Measurements from ENCODE around the gene RPSA. TPM values are rescaled to one million over a fixed set of nuclear protein-coding genes. Genes with fewer than 3 reads are reported as not detected.
"Not testable (repeated sequence)": the region's sequence is repeated elsewhere in the genome, so short reads cannot be mapped to it uniquely, and the experiment has no call there.

RPSA gene
- total and polyA plus RNA-seq, 9 of the 15 experiments (the other 6 are each of a cell fraction or from before 2014, with no cell fraction given), result 2,290 to 4,272 (median 2,730) TPM

- TF ChIP-seq ZNF699 (CRISPR knock-in tag; IDR thresholded peaks at IDR 0.05; ENCODE audit: insufficient replicate concordance), result no peak
- TF ChIP-seq ZNF551 (CRISPR knock-in tag; IDR thresholded peaks at IDR 0.05), result no peak
- TF ChIP-seq ZFX (CRISPR knock-in tag; IDR thresholded peaks at IDR 0.05), result no peak
- TF ChIP-seq SNAPC5 (CRISPR knock-in tag; IDR thresholded peaks at IDR 0.05), result no peak
- no peak for TF ChIP-seq SIN3B (IDR thresholded peaks at IDR 0.05; ENCODE audit: low read depth)
- no peak for TF ChIP-seq MITF (IDR thresholded peaks at IDR 0.05)
- no peak for TF ChIP-seq ZBTB1 (CRISPR knock-in tag; IDR thresholded peaks at IDR 0.05; ENCODE audit: borderline replicate concordance, low read depth)
- no peak for TF ChIP-seq ZNF134 (CRISPR knock-in tag; conservative IDR thresholded peaks at IDR 0.05)
- no peak for TF ChIP-seq MLX (CRISPR knock-in tag; conservative IDR thresholded peaks at IDR 0.05)
- TF ChIP-seq ZNF311 (CRISPR knock-in tag; IDR thresholded peaks at IDR 0.05), result no peak
- no peak for TF ChIP-seq TAF9B (IDR thresholded peaks at IDR 0.05; ENCODE audit: partially characterized antibody)
- ChIA-PET CTCF (ENCODE audit: low intra/inter-chr PET ratio) (no interaction called here), POLR2A (interaction anchor here (0.8 kb wide), 1 partner anchor 304 kb away, joined by 3 read pairs; no protein-coding TSS in a partner anchor)
- WGBS (ENCODE audit: insufficient coverage, low coverage, missing lambda C conversion rate), result 0% methylated on average over 1 of the region's 1 CpG
- Histone ChIP-seq H4K20me1 (replicated peaks; ENCODE audit: control insufficient read depth, insufficient read depth, low read length) (no peaks in the 10 kb centered on the region), H3K4me3 (no peak overlapping the region), H3K27me3 (ENCODE audit: control insufficient read depth in 2 of 2, insufficient read depth in 2 of 2, low read length in 2 of 2) (peaks cover 15 to 16% of the 10 kb centered on the region in 2 experiments; a peak in 4 of 5 replicates), H3K9ac (ENCODE audit: insufficient read depth in 1 of 2, low read depth in 2 of 2, low read length in 2 of 2) (no peak overlapping the region), H3K36me3 (ENCODE audit: control insufficient read depth, insufficient read depth, low read length) (no peaks in the 10 kb centered on the region), H3K4me2 (ENCODE audit: insufficient read depth, low read length) (no peak overlapping the region), H2AFZ (ENCODE audit: low read depth, low read length) (no peak overlapping the region), H3K27ac (ENCODE audit: extremely low read depth, low read depth, low read length) (no peak overlapping the region), H3K79me2 (ENCODE audit: control insufficient read depth, insufficient read depth, low read length) (no peaks in the 10 kb centered on the region), H3K9me3 (replicated peaks; ENCODE audit: control insufficient read depth, insufficient read depth, low read depth, low read length) (no peaks in the 10 kb centered on the region), H3K9me1 (ENCODE audit: control insufficient read depth, insufficient read depth, low read length) (no peaks in the 10 kb centered on the region), H3K4me1 (replicated peaks in 1 of 2; ENCODE audit: control insufficient read depth in 2 of 2, insufficient read depth in 2 of 2, low read length in 2 of 2) (peaks cover 0 to 5% of the 10 kb centered on the region in 2 experiments; a peak in 1 of 5 replicates)
- DNase-seq (ENCODE audit: extremely low read depth in 1 of 4, low spot score in 3 of 4) (no peak), FAIRE-seq (no peak), ATAC-seq (no peak)
- no TSS peak for BruUV-seq (replicated peaks)
- in situ Hi-C loops (cut with MboI) (no loop called here), intact Hi-C loops (cut with micrococcal nuclease) (no loop called here)
Observed at GRCh38 chr3:39453134-39453533, 46.6 kb downstream of the RPSA start.

- POLR2A ChIA-PET, result interaction anchor here (0.7 kb wide), 1 partner anchor 258 kb away, joined by 3 read pairs; no protein-coding TSS in a partner anchor
- H3K79me2 ChIP-seq (ENCODE audit: control insufficient read depth, insufficient read depth, low read length); H3K9me3 ChIP-seq (replicated peaks; ENCODE audit: control insufficient read depth, insufficient read depth, low read depth, low read length); H3K9ac ChIP-seq (ENCODE audit: insufficient read depth in 1 of 2, low read depth in 2 of 2, low read length in 2 of 2); H3K4me1 ChIP-seq (replicated peaks in 1 of 2; ENCODE audit: control insufficient read depth in 2 of 2, insufficient read depth in 2 of 2, low read length in 2 of 2); H3K9me1 ChIP-seq (ENCODE audit: control insufficient read depth, insufficient read depth, low read length); DNase-seq (ENCODE audit: extremely low read depth in 1 of 4, low spot score in 3 of 4); ATAC-seq; H4K20me1 ChIP-seq (replicated peaks; ENCODE audit: control insufficient read depth, insufficient read depth, low read length); H3K27ac ChIP-seq (ENCODE audit: extremely low read depth, low read depth, low read length); FAIRE-seq; H2AFZ ChIP-seq (ENCODE audit: low read depth, low read length); H3K4me3 ChIP-seq; BruUV-seq (replicated peaks); in situ Hi-C loops (cut with MboI); intact Hi-C loops (cut with micrococcal nuclease); H3K4me2 ChIP-seq (ENCODE audit: insufficient read depth, low read length); CTCF ChIA-PET (ENCODE audit: low intra/inter-chr PET ratio); H3K36me3 ChIP-seq (ENCODE audit: control insufficient read depth, insufficient read depth, low read length): not testable (repeated sequence)
- H3K27me3 ChIP-seq (ENCODE audit: control insufficient read depth in 2 of 2, insufficient read depth in 2 of 2, low read length in 2 of 2), result peaks cover 15 to 16% of the 10 kb centered on the region in 2 experiments; a peak in 4 of 5 replicates
- 2% methylated on average over 6 of the region's 7 CpGs for WGBS (ENCODE audit: insufficient coverage, low coverage, missing lambda C conversion rate)
Observed at GRCh38 chr3:39453872-39454271, 47.4 kb downstream of the RPSA start.
